ENCODE results near the gene SIX3. TPM values are rescaled to one million over a fixed set of nuclear protein-coding genes. Genes with fewer than 3 reads are reported as not detected.

SIX3 gene
- total RNA-seq, 1 donor, result not detected

GRCh38 chr2:44906972-44907371 is 34.5 kb upstream of the SIX3 start:
- H3K4me3 ChIP-seq (ENCODE audit: low read depth, low read length), result no peak overlapping the region
- TF ChIP-seq, protein P1, sequence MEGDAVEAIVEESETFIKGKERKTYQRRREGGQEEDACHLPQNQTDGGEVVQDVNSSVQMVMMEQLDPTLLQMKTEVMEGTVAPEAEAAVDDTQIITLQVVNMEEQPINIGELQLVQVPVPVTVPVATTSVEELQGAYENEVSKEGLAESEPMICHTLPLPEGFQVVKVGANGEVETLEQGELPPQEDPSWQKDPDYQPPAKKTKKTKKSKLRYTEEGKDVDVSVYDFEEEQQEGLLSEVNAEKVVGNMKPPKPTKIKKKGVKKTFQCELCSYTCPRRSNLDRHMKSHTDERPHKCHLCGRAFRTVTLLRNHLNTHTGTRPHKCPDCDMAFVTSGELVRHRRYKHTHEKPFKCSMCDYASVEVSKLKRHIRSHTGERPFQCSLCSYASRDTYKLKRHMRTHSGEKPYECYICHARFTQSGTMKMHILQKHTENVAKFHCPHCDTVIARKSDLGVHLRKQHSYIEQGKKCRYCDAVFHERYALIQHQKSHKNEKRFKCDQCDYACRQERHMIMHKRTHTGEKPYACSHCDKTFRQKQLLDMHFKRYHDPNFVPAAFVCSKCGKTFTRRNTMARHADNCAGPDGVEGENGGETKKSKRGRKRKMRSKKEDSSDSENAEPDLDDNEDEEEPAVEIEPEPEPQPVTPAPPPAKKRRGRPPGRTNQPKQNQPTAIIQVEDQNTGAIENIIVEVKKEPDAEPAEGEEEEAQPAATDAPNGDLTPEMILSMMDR (IDR thresholded peaks at IDR 0.05; ENCODE audit: insufficient read depth, low read length), result no peak
- no peak for DNase-seq (ENCODE audit: low read depth)

GRCh38 chr2:44909831-44910230 is 31.7 kb upstream of the SIX3 start:
- no peak overlapping the region for H3K4me3 ChIP-seq (ENCODE audit: low read depth, low read length)
- no peak for DNase-seq (ENCODE audit: low read depth)
- TF ChIP-seq, protein P1 (IDR thresholded peaks at IDR 0.05; ENCODE audit: insufficient read depth, low read length), result no peak

- peak; percentile 68 for DNase-seq (ENCODE audit: low read depth)
These were observed 28.8 kb upstream of the SIX3 start for GRCh38 chr2:44912660-44913059.

DNA sequence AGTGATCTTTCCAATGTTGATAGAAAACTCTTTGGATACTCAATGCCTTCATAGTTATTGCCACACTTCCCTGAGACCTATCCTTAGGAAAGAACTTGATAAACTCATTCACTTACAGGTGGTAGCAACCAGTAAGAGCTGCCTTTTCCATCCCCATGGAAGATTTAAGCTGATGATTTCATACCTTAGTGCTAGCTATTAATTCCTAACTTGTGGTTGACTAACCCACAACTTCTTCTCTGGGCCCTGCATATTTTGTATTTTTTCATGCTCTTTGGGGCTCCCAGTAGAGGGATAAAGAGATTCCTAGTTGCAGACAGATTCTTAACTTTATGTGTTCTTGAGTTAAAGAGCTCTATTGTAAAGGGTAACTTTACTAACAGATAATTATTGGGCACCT is 25.2 kb upstream of the SIX3 start:
- no peak for DNase-seq (ENCODE audit: low read depth)
- TF ChIP-seq, protein P1 (IDR thresholded peaks at IDR 0.05; ENCODE audit: insufficient read depth, low read length), result no peak
- no peak overlapping the region for H3K4me3 ChIP-seq (ENCODE audit: low read depth, low read length)

More at GRCh38 chr2:44912660-44913059, 28.8 kb upstream of the SIX3 start:
- TF ChIP-seq, protein P1 (IDR thresholded peaks at IDR 0.05; ENCODE audit: insufficient read depth, low read length), result no peak
- H3K4me3 ChIP-seq (ENCODE audit: low read depth, low read length), result no peak overlapping the region

DNA sequence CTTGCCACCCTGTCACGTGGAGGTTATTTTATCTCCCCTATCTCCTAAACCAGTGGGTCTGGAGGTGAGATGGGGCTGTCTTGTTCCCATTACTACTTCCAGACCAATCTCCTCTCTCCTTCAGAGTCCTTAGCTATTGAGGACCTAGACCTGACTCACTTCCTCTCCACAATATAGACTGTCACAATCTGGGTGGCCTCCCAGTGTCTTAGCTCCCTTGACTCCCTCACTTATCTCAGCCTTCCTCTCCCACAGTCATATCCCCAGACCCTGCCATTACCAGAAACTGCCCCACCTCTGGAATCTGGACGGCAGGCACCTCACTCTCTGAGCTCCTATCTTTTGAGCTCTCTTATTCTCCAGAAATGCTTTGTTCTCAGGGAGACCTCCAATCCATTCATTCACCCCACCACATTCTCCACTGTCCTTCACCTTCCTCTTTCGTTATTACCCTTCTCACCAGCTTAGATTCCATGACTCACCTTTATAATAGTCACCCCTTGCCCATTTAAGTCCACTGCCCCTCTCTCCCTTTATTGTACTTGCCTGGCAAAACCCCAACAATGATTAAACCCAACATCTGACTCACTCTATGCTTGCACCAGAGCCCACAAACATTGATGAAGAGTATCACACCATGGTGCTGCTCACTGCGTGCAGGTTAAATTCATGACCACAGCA is 23.3 kb upstream of the SIX3 start:
- TF ChIP-seq, protein P1 (IDR thresholded peaks at IDR 0.05; ENCODE audit: insufficient read depth, low read length), result no peak
- DNase-seq (ENCODE audit: low read depth), result peak; percentile 27
- H3K4me3 ChIP-seq (ENCODE audit: low read depth, low read length), result no peak overlapping the region

- H3K4me3 ChIP-seq (ENCODE audit: low read depth, low read length), result no peak overlapping the region
- no peak for DNase-seq (ENCODE audit: low read depth)
- TF ChIP-seq, protein P1 (IDR thresholded peaks at IDR 0.05; ENCODE audit: insufficient read depth, low read length), result peak; percentile 12
These were observed 20.8 kb upstream of the SIX3 start for GRCh38 chr2:44920751-44921150.

- TF ChIP-seq, protein P1 (IDR thresholded peaks at IDR 0.05; ENCODE audit: insufficient read depth, low read length), result no peak
- H3K4me3 ChIP-seq (ENCODE audit: low read depth, low read length), result no peak overlapping the region
- no peak for DNase-seq (ENCODE audit: low read depth)
These were observed 18.7 kb upstream of the SIX3 start for GRCh38 chr2:44922776-44923175.

Measured in fibroblast of the aortic adventitia (primary cell).